Endothelial cell of umbilical vein (primary cell): ENCODE results near the gene CD55. TPM values are rescaled to one million over a fixed set of nuclear protein-coding genes. Genes with fewer than 3 reads are reported as not detected.

Source experiments
- BruUV-seq: library from RNA; stranded (reverse); fragments of 400-500 nt; replicated peaks from 2 replicates; lab custom pipeline; 2021; lab: Mats Ljungman, UMichigan
- CTCF ChIA-PET: fragments of 300-600, 350-600 bp; sonication (Branson Sonifier 250); formaldehyde crosslinking; loops from one replicate; lab custom pipeline; 2021; ENCODE audit warnings: antibody characterized with exemption, inconsistent platforms; lab: Charles Lee
- POLR2A ChIA-PET: fragments of 300-600, 350-600 bp; sonication (Branson Sonifier 250); formaldehyde crosslinking; loops from one replicate; lab custom pipeline; 2021; ENCODE audit warnings: antibody characterized with exemption, inconsistent platforms; lab: Charles Lee
- DNase-seq: peaks from one replicate; pipeline ENCODE4 v3.0.0-alpha.2; 2011; ENCODE audit warnings: low read depth, low spot score
- FAIRE-seq: peaks from 2 replicates; lab custom pipeline; 2011; peaks lifted over from hg19 to GRCh38; lab: Jason Lieb, UNC
- H2AFZ ChIP-seq: 2 replicates; pipeline ENCODE4 v1.6.0; 2012; ENCODE audit warnings: low read depth, low read length, control low read depth, inconsistent platforms
- H3K27ac ChIP-seq: 2 replicates; pipeline ENCODE4 v1.5.1; 2011; ENCODE audit warnings: low read depth, mild to moderate bottlenecking, control low read depth, low read length, moderate library complexity; ENCODE audit not compliant: insufficient read depth
- H3K27me3 ChIP-seq, 2 experiments: 2 replicates each; pipeline versions ENCODE4 v1.6.0 to v1.6.1; 2011; ENCODE audit warnings: low read length in 2 of 2, mixed read lengths in 1 of 2; ENCODE audit not compliant: control insufficient read depth in 2 of 2, insufficient read depth in 2 of 2
- H3K36me3 ChIP-seq, 2 experiments: 2 replicates in 1 of 2; 3 replicates in 1 of 2; pipeline ENCODE4 v1.5.1; 2011; ENCODE audit warnings: low read length in 2 of 2, mild to moderate bottlenecking in 1 of 2, moderate library complexity in 1 of 2; ENCODE audit not compliant: control insufficient read depth in 2 of 2, insufficient read depth in 2 of 2; ENCODE audit errors: extremely low read depth in 1 of 2
- H3K4me1 ChIP-seq: 3 replicates; pipeline ENCODE4 v1.5.1; 2011; ENCODE audit warnings: mild to moderate bottlenecking, low read length; ENCODE audit not compliant: control insufficient read depth, insufficient read depth; ENCODE audit errors: extremely low read depth
- H3K4me2 ChIP-seq: 2 replicates; pipeline ENCODE4 v1.6.1; 2011; ENCODE audit warnings: low read length, control low read depth, mixed read lengths; ENCODE audit not compliant: insufficient read depth
- H3K4me3 ChIP-seq, 3 experiments: fragments of 200-600 bp in 1 of 3; sonication (generic), shearing (Covaris generic) in 1 of 3; replicated peaks in 1 of 3; 2 replicates each; pipeline ENCODE4 v1.5.1; 2011 to 2016; ENCODE audit warnings: control low read depth in 3 of 3, low read length in 3 of 3, mild to moderate bottlenecking in 2 of 3, inconsistent platforms in 1 of 3, low read depth in 1 of 3, moderate library complexity in 1 of 3; ENCODE audit not compliant: insufficient read depth in 1 of 3
- H3K79me2 ChIP-seq: 2 replicates; pipeline ENCODE4 v1.6.0; 2012; ENCODE audit warnings: low read length, inconsistent platforms; ENCODE audit not compliant: control insufficient read depth, insufficient read depth
- H3K9ac ChIP-seq: replicated peaks from 2 replicates; pipeline ENCODE3; 2011; ENCODE audit warnings: low read length, control low read depth; ENCODE audit not compliant: insufficient read depth; ENCODE audit errors: extremely low read depth
- H3K9me1 ChIP-seq: replicated peaks from 3 replicates; pipeline ENCODE4 v1.6.0; 2011; ENCODE audit warnings: mild to moderate bottlenecking, low read length; ENCODE audit not compliant: control insufficient read depth, insufficient read depth; ENCODE audit errors: extremely low read depth
- H3K9me3 ChIP-seq: replicated peaks from 2 replicates; pipeline ENCODE4 v1.5.1; 2012; ENCODE audit warnings: low read length, inconsistent platforms; ENCODE audit not compliant: control insufficient read depth, insufficient read depth
- H4K20me1 ChIP-seq: replicated peaks from 2 replicates; pipeline ENCODE3; 2011; ENCODE audit warnings: mild to moderate bottlenecking, low read length; ENCODE audit not compliant: control insufficient read depth, insufficient read depth; ENCODE audit errors: extremely low read depth
- CTCF ChIP-seq, 2 donors: IDR thresholded peaks; 1 replicate in 1 of 2; 2 replicates in 1 of 2; pipeline ENCODE4 v1.5.1; 2011; ENCODE audit warnings: low read length in 2 of 2, mild to moderate bottlenecking in 2 of 2, moderate library complexity in 2 of 2, control low read depth in 1 of 2, inconsistent platforms in 1 of 2, low read depth in 1 of 2; ENCODE audit not compliant: insufficient read depth in 1 of 2; ENCODE audit errors: extremely low read depth in 1 of 2
- EZH2 ChIP-seq: IDR thresholded peaks from 2 replicates; pipeline ENCODE4 v1.6.1; 2012; ENCODE audit warnings: borderline replicate concordance, low read depth, mild to moderate bottlenecking, moderate library complexity, low read length, inconsistent platforms; ENCODE audit not compliant: severe bottlenecking
- FOS ChIP-seq: IDR thresholded peaks from 2 replicates; pipeline ENCODE4 v1.6.1; 2011; ENCODE audit warnings: mild to moderate bottlenecking, low read length, moderate library complexity, borderline replicate concordance; ENCODE audit not compliant: insufficient read depth
- GATA2 ChIP-seq: IDR thresholded peaks from 2 replicates; pipeline ENCODE4 v1.7.0; 2011; ENCODE audit warnings: low read depth, mild to moderate bottlenecking, moderate library complexity, mixed read lengths, low read length; ENCODE audit not compliant: insufficient read length, insufficient read depth
- JUN ChIP-seq: IDR thresholded peaks from 2 replicates; pipeline ENCODE4 v1.6.1; 2011; ENCODE audit warnings: borderline replicate concordance, low read depth; ENCODE audit not compliant: insufficient read length, insufficient read depth
- MAX ChIP-seq: IDR thresholded peaks from 2 replicates; pipeline ENCODE4 v1.6.1; 2011; ENCODE audit not compliant: insufficient read depth, insufficient read length
- MYC ChIP-seq: IDR thresholded peaks from one replicate; pipeline ENCODE4 v1.6.1; 2011; ENCODE audit warnings: mild to moderate bottlenecking, low read depth, low read length
- POLR2A ChIP-seq: IDR thresholded peaks from 2 replicates; pipeline ENCODE4 v1.6.1; 2012; ENCODE audit warnings: low read depth, mild to moderate bottlenecking, control low read depth, low read length
- POLR2AphosphoS5 ChIP-seq: IDR thresholded peaks from 2 replicates; pipeline ENCODE4 v1.6.1; 2012; ENCODE audit warnings: low read depth, mild to moderate bottlenecking, control low read depth, low read length, moderate library complexity; ENCODE audit not compliant: insufficient read depth
- dilution Hi-C: fragments of 300-500 bp; cut with MboI; formaldehyde crosslinking; loops from one replicate; pipeline ENCODE4 v1.15.0; 2019; ENCODE audit warnings: low sequenced_read_pairs; ENCODE audit not compliant: extremely low pct_ligation_motif_present
- intact Hi-C: fragments of 100-400 bp; cut with micrococcal nuclease; formaldehyde crosslinking; loops from one replicate; pipeline ENCODE4 v1.10.0; 2022
- polyA plus RNA-seq, 4 experiments: library from polyadenylated mRNA; depleted of rRNA in 3 of 4; stranded (reverse) in 3 of 4; unstranded in 1 of 4; fragments of >200 nt; gene quantifications; 2 replicates each; pipeline versions ENCODE4 v1.2.1 to v1.2.3, GENCODE V29; 2011 to 2012; ENCODE audit warnings: missing spikeins in 1 of 4
- total RNA-seq: library from RNA; stranded (reverse); gene quantifications from 2 replicates; pipeline ENCODE4 v1.2.3, GENCODE V29; 2021

CD55 gene
- total and polyA plus RNA-seq, 2 donors (not counting 3 experiments of a cell fraction or from before 2014, with no cell fraction given), result 111 to 179 TPM

GRCh38 chr1:207396168-207396746 lies 74.8 kb downstream of the CD55 start:
- FAIRE-seq, result no peak
- no peak overlapping the region for H3K4me3 ChIP-seq
- H3K27me3 ChIP-seq, result no peaks in the 10 kb centered on the region
- no TSS peak for BruUV-seq
- no peak for DNase-seq
- no peaks in the 10 kb centered on the region for H3K36me3 ChIP-seq
- H3K9me1 ChIP-seq, result no peaks in the 10 kb centered on the region
- H3K4me1 ChIP-seq, result peaks cover 15% of the 10 kb centered on the region
- H3K27ac ChIP-seq, result no peak overlapping the region
- no peaks in the 10 kb centered on the region for H4K20me1 ChIP-seq
- intact Hi-C loops, result no loop called here
- H3K9me3 ChIP-seq, result no peaks in the 10 kb centered on the region
- H3K9ac ChIP-seq, result no peak overlapping the region
- no peaks in the 10 kb centered on the region for H3K79me2 ChIP-seq
- H3K4me2 ChIP-seq, result no peak overlapping the region
- POLR2A ChIA-PET, result no interaction called here
- dilution Hi-C loops, result no loop called here
- CTCF ChIA-PET, result interaction anchor here (1.2 to 1.6 kb wide), 3 partner anchors 9 to 316 kb away, joined by 3 to 9 read pairs (median 4); no protein-coding TSS in a partner anchor
- TF ChIP-seq POLR2AphosphoS5 (no peak), MYC (no peak), JUN (no peak), GATA2 (no peak), MAX (no peak), EZH2 (no peak)
- H2AFZ ChIP-seq, result no peak overlapping the region

GRCh38 chr1:207397525-207397926 lies 76.0 kb downstream of the CD55 start:
- H3K79me2 ChIP-seq, result no peaks in the 10 kb centered on the region
- H3K4me1 ChIP-seq, result peaks cover 15% of the 10 kb centered on the region
- intact Hi-C loops (no loop called here), dilution Hi-C loops (no loop called here)
- H3K4me3 ChIP-seq, result no peak overlapping the region
- no peaks in the 10 kb centered on the region for H3K9me1 ChIP-seq
- H2AFZ ChIP-seq, result no peak overlapping the region
- H3K27ac ChIP-seq, result no peak overlapping the region
- no peaks in the 10 kb centered on the region for H3K27me3 ChIP-seq
- CTCF ChIA-PET, result interaction anchor here (0.7 to 1.5 kb wide), 2 partner anchors 210 to 317 kb away, joined by 3 to 4 read pairs; no protein-coding TSS in a partner anchor
- no peaks in the 10 kb centered on the region for H4K20me1 ChIP-seq
- TF ChIP-seq MYC (no peak), POLR2A (no peak), GATA2 (no peak), MAX (no peak), FOS (no peak), CTCF (IDR thresholded peaks at IDR 0.05; ENCODE audit: extremely low read depth in 1 of 2, insufficient read depth in 1 of 2, low read depth in 1 of 2, low read length in 2 of 2) (no peak), EZH2 (no peak), POLR2AphosphoS5 (no peak), JUN (no peak)
- no peaks in the 10 kb centered on the region for H3K9me3 ChIP-seq
- H3K9ac ChIP-seq, result no peak overlapping the region
- no peak for DNase-seq
- no peak overlapping the region for H3K4me2 ChIP-seq
- POLR2A ChIA-PET, result no interaction called here
- no peaks in the 10 kb centered on the region for H3K36me3 ChIP-seq
- BruUV-seq, result no TSS peak
- no peak for FAIRE-seq
